Measurements from ENCODE around the gene CHMP2B.
"Not testable (repeated sequence)": the region's sequence is repeated elsewhere in the genome, so short reads cannot be mapped to it uniquely, and the experiment has no call there.

The CHMP2B gene

GRCh38 chr3:87236093-87236492, 9.0 kb downstream of the CHMP2B start:
- no peak for DNase-seq

DNA sequence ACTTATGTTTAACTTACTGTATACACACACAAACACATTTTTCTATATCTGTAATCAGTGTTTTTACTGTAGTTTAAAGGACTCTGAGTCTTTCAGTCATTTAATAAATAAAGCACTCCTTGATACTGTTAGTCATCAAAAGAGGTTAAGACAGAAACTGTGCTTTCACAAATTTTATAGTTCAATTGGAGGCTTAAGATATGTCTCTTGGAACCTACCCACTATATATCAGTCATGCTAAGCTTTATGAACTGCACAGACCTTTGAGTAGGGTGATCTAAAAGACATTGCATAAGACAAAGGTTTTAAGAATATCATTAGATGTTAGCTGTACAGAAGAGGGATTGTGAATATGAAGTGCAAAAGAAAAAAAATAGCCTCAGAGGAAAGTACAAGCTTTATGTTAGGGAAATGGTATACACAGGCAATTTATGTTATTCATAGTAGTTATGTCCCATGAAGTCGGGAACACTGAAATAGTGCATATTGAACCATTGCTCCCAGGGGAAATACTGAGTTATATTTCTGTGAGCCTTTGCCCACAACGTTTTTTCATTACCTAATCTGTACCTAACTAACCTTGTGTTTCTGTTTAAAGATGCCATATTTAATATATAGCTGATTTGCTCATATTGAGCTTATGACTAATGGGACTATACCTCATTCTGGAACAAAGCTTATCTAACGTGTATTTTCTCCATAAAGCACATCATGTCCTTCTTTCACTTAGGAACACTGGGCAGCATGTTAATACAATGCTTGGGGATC, 19.7 kb downstream of the CHMP2B start:
- no peak for DNase-seq

DNA sequence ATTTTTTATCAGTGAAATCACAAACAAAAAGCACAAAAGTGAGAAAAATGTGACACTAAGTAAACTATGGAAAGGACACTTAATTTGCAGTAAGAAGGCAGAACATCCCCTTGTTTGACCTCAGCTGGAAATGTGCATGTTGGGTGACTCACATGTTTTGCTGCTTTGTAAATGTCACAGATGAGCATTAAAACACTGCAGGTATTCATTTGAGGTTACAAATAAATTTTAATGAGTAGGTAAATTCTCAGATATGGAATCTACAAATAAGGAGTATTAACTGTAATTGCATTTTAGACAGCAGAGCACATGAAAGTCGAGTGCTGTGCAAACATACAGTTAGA, 20.3 kb downstream of the CHMP2B start:
- no peak for DNase-seq

- DNase-seq = not testable (repeated sequence)
Measured at GRCh38 chr3:87248231-87248630, 21.1 kb downstream of the CHMP2B start.

GRCh38 chr3:87248831-87249230, 21.7 kb downstream of the CHMP2B start:
- DNase-seq = no peak

DNA sequence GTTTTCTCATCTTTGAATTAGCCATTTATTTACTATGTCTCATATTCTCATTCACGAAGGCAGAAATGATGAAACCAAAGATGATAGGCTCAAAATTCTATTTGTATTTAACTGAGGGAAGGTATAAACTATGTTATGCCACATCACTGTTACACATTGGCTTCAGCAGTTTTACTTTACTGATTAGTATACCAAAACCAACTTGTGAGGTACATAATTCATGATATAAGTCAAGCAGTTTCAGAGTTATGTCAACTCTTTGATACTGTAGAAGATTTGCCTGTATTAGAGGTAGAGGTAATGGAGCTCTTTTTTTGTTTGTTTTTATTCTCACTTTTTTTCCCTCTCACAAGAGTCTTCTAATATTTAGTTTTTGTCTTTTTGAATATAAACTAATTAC, 22.9 kb downstream of the CHMP2B start:
- no peak for DNase-seq

- DNase-seq = peak; percentile 4 to 42
Measured at GRCh38 chr3:87260270-87260669, 33.2 kb downstream of the CHMP2B start.

- no peak for DNase-seq
Measured at GRCh38 chr3:87261925-87262324, 34.8 kb downstream of the CHMP2B start.

DNA sequence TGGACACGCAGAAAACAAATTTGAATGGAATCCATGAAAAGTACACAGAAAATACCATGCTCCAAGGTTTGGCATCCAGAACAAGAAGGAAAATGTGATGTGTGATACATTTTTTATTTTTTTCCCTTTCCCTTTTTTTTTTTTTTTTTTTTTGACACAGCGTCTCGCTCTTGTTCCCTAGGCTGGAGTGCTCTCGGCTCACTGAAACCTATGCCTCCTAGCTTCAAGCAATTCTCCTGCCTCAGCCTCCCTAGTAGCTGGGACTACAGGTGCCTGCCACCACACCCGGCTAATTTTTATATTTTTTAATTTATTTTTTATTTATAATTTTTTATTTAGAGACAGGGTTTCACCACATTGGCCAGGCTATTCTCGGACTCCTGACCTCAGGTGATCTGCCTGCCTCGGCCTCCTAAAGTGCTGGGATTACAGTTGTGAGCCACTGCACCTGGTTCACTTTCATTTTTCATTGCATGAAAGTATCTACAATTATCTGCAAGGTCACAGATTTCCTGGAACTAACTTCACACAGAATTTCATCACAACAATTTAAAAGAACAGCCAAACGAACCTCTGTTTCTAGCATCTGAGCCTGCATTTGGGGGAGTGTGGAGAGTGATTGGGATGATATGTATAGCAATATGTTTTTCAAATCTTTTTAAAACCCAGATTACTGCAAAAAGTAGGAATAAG, 41.0 kb downstream of the CHMP2B start:
- DNase-seq = no peak

- DNase-seq = no peak
Measured at GRCh38 chr3:87268646-87269211, 41.6 kb downstream of the CHMP2B start.

DNA sequence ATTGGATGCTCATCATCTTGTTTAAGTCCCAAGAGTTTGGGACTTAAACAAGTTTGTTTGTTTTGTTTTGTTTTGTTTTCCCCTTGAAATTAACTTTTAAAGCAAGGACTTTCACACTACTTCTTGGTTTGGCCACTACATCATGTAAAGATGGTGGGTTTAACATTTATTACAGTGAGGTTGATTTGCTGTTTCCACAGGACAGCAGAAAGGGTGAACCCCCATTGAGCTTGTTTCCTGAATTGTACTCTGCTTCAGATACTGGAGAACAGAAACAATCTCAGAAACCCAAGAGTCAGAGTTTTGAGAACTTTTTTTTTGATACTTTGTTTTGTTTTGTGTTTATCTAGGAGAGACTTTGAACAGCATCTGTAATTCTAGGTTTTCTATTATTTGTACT, 42.6 kb downstream of the CHMP2B start:
- DNase-seq = no peak

- DNase-seq = no peak
Measured at GRCh38 chr3:87270908-87271700, 44.0 kb downstream of the CHMP2B start.

DNA sequence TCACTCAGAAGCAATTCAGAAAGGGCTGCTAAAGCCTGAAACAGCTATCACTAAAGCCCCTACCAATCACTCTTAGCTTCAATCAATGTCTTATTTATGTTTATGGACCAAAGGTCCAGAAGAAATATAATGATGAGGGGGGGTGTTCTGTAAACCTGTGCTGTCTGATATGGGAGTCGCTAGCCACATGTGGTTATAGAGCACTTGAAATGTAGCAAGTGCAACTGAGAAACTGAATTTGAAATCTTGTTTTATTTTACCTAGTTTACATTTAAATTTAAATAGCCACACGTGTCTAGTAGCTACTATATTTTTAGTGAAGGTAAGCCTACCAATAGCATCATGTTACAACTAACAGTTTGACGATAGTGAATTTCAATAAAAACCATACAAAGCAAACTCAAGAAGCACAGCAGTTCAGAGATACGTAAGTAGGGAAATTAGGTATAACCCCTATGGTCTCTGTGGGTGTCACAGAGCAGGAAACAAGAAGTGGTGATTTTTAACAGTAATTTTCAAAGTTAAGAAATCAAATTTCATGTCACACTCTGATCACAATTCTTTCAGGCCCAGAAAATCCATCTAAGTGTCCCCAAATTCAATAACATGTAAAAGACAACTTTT, 45.7 kb downstream of the CHMP2B start:
- no peak for DNase-seq

GRCh38 chr3:87276484-87276883, 49.4 kb downstream of the CHMP2B start, which contains the start of gene POU1F1:
Gene POU1F1, minus strand, starts transcription at chr3:87276584. Its CDS starts 122 bp downstream, at chr3:87276462.
- DNase-seq = no peak

DNA sequence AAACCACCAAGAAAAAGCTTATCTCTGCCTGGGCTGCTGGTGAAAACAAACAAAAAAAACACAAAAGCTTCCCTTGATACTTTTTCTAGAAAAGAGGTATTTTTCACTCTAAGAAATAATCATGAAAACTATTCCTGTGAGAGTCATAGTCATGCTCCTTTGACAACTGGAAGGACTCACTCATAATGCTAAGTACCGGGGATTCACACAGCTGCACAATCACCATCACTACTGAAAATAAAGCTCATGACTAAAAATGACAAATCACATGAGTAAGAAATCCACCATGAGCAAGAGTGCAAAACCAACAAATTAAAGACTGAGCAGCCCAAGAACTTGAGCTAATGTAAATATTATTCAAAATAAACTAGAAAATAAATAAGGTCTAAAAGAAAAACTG, 59.9 kb downstream of the CHMP2B start:
- DNase-seq = no peak

GRCh38 chr3:87288446-87288845, 61.3 kb downstream of the CHMP2B start:
- DNase-seq = no peak

DNA sequence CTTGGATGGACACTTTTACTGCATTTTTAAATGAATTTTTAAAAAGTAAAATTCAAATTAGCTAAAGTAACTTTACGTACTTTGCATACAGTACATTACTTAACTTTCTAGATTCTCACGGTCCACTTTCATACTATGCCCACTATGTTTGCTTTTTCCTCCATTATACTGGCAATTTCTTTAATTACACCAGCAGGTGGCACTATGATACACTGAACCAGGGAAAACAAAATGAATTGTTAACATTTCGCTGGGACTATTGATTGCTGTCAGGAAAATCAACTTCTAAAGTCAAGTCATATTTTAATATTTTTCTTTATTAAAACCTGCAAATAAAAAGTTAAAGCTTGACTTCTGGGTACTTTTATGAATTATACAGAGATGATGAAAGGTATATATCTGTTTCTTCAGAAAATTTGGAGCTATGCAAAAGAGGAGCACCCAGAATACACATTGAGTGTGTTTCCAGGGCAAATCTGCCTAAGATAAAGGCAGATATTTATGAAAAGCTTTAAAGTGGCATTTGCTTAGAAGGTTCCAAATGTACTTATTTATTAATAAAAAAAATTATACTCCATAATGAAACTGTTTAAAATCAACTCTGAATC, 71.1 kb downstream of the CHMP2B start:
- peak in 1 of 2 donors; percentile 64 for DNase-seq

- DNase-seq = not testable (repeated sequence)
Measured at GRCh38 chr3:87305031-87305430, 77.9 kb downstream of the CHMP2B start.
